Liver (tissue), 3 donors: ENCODE measurements around the gene GPC2.

Source experiments
- ATF3 ChIP-seq: IDR thresholded peaks from 2 replicates; pipeline ENCODE4 v1.6.1; 2016; ENCODE audit warnings: antibody characterized with exemption
- EGR1 ChIP-seq, 2 donors: IDR thresholded peaks; 2 replicates each; pipeline ENCODE4 v1.6.1; 2016 to 2018; ENCODE audit warnings: antibody characterized with exemption in 2 of 2, low read depth in 2 of 2
- FOXA1 ChIP-seq: IDR thresholded peaks from 2 replicates; pipeline ENCODE4 v1.6.1; 2016; ENCODE audit warnings: antibody characterized with exemption
- GABPA ChIP-seq, 2 donors: IDR thresholded peaks in 1 of 2; conservative IDR thresholded peaks in 1 of 2; 2 replicates each; pipeline ENCODE4 v1.6.1; 2016; ENCODE audit warnings: antibody characterized with exemption in 2 of 2, mild to moderate bottlenecking in 1 of 2, moderate library complexity in 1 of 2
- HNF4A ChIP-seq, 2 donors: conservative IDR thresholded peaks; 2 replicates each; pipeline ENCODE4 v1.6.1; 2016; ENCODE audit warnings: antibody characterized with exemption in 2 of 2, mild to moderate bottlenecking in 2 of 2
- JUND ChIP-seq, 2 donors: IDR thresholded peaks; 2 replicates each; pipeline ENCODE4 v1.6.1; 2016; ENCODE audit warnings: antibody characterized with exemption in 2 of 2
- MAX ChIP-seq: IDR thresholded peaks from 2 replicates; pipeline ENCODE4 v1.6.1; 2016; ENCODE audit warnings: antibody characterized with exemption
- RAD21 ChIP-seq, 2 donors: IDR thresholded peaks; 2 replicates each; pipeline ENCODE4 v1.6.1; 2016; ENCODE audit warnings: antibody characterized with exemption in 2 of 2, mild to moderate bottlenecking in 2 of 2
- REST ChIP-seq: IDR thresholded peaks from 2 replicates; pipeline ENCODE4 v1.6.1; 2016; ENCODE audit warnings: antibody characterized with exemption, mild to moderate bottlenecking
- RXRA ChIP-seq, 2 donors: IDR thresholded peaks; 2 replicates each; pipeline ENCODE4 v1.6.1; 2017 to 2018; ENCODE audit warnings: antibody characterized with exemption in 2 of 2, mild to moderate bottlenecking in 1 of 2
- SP1 ChIP-seq: IDR thresholded peaks from 2 replicates; pipeline ENCODE4 v1.6.1; 2018; ENCODE audit warnings: antibody characterized with exemption, mild to moderate bottlenecking
- TAF1 ChIP-seq: conservative IDR thresholded peaks from 2 replicates; pipeline ENCODE4 v1.6.1; 2016; ENCODE audit warnings: antibody characterized with exemption, mild to moderate bottlenecking
- YY1 ChIP-seq: IDR thresholded peaks from 2 replicates; pipeline ENCODE4 v1.6.1; 2016; ENCODE audit warnings: antibody characterized with exemption, mild to moderate bottlenecking
- TF ChIP-seq, protein P1 (sequence below): fragments of 150-350 bp; IDR thresholded peaks from 2 replicates; pipeline ENCODE4 v1.5.1; 2017; ENCODE audit warnings: improper control_type of control experiment, low read depth, low read length; ENCODE audit not compliant: missing input control
- donor health status: healthy.
- donor health status: healthy.

GRCh38 chr7:100212631-100213286 is 35.6 kb upstream of the GPC2 start:
- TF ChIP-seq, protein P1, sequence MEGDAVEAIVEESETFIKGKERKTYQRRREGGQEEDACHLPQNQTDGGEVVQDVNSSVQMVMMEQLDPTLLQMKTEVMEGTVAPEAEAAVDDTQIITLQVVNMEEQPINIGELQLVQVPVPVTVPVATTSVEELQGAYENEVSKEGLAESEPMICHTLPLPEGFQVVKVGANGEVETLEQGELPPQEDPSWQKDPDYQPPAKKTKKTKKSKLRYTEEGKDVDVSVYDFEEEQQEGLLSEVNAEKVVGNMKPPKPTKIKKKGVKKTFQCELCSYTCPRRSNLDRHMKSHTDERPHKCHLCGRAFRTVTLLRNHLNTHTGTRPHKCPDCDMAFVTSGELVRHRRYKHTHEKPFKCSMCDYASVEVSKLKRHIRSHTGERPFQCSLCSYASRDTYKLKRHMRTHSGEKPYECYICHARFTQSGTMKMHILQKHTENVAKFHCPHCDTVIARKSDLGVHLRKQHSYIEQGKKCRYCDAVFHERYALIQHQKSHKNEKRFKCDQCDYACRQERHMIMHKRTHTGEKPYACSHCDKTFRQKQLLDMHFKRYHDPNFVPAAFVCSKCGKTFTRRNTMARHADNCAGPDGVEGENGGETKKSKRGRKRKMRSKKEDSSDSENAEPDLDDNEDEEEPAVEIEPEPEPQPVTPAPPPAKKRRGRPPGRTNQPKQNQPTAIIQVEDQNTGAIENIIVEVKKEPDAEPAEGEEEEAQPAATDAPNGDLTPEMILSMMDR: no peak
- TF ChIP-seq MAX (peak; percentile 42), SP1 (peak; percentile 43), HNF4A (conservative IDR thresholded peaks at IDR 0.05) (peak; percentile 83 to 87), JUND (IDR thresholded peaks at IDR 0.05) (peak in 1 of 2 donors; percentile 22), EGR1 (IDR thresholded peaks at IDR 0.05; ENCODE audit: low read depth in 2 of 2) (no peak), GABPA (IDR thresholded peaks at IDR 0.05 in 1 of 2, conservative IDR thresholded peaks at IDR 0.05 in 1 of 2) (no peak), REST (no peak), RAD21 (IDR thresholded peaks at IDR 0.05) (no peak), RXRA (IDR thresholded peaks at IDR 0.05) (peak in 1 of 2 donors; percentile 29), ATF3 (no peak), YY1 (no peak), TAF1 (no peak), FOXA1 (no peak)
